Stimulated activated CD8-positive, alpha-beta memory T cell treated with anti-CD3 and anti-CD28 coated beads, Interleukin-15, amount 100 ng/mL, for 48 hours (primary cell): ENCODE data around the gene PRKN.

Experiments used
- DNase-seq, 2 donors: peaks; one replicate each; pipeline ENCODE4 v3.0.0-alpha.2; 2020; ENCODE audit warnings: low read depth in 2 of 2

Gene PRKN

DNA sequence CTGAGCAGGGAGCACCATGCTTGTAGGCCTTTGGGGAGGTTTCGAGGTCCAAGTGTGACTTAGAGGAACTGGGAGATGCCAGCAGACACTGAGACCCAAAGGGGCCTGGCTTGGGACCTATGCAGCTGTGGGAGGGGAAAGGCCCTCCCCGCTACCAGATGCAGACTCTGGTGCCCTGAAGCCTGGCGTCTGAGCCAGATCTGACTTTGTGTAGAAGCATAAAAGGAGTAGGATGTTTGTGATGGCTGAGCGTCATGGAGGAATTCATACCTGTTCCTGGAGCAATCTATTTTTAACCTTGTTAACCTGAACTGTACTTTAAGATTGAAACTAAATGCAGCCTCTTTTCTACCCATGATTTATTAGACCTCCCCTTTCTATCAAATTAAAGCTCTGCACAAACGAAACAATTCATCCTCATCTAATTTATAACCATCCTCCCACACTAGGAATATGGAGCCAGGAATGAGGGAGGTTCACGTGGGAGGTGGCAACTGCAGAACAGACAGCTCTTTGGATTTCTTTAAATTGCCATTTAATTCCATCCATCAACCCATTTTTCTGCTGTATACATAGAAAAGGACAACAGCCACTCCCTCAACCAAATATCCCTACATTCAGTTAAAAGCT, 1281.2 kb downstream of the PRKN start:
- DNase-seq: no peak

DNA sequence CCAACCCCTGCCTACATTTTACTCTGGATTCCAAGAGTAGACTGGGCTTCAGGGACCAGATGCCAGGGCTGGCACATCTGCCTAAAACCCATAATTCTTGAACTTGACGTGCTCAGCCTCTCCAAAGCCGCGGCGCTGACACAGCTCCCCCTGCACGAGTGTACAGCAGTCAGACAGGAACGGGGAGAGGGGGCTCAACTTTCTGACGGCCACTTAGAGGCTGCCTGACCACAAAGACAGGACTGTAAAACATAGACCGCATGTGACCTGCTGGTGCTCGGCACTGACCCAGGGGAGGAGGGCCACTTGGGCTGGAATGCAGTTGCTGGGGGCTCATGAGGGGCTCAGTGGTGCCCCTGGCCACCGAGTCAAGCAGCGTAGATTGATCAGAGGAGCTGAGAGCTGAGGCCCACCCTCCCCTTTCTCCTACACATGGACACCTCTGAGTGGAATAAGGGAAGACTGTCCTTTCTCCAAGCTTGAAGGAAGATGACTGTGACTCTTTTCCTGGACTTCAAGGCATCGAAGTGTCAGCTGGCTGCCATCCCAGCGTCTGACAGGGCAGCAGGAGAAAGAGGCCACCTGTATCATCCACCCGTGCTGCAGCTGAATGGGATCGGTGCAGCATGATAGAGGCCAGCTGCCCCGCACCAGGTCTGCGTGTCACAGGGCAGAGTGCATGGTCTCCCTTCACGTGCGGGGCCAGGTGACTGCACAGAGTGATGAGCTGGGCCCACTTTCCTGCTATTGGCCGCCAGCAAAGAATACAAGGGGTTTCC, 1282.4 kb downstream of the PRKN start:
- DNase-seq: no peak

DNA sequence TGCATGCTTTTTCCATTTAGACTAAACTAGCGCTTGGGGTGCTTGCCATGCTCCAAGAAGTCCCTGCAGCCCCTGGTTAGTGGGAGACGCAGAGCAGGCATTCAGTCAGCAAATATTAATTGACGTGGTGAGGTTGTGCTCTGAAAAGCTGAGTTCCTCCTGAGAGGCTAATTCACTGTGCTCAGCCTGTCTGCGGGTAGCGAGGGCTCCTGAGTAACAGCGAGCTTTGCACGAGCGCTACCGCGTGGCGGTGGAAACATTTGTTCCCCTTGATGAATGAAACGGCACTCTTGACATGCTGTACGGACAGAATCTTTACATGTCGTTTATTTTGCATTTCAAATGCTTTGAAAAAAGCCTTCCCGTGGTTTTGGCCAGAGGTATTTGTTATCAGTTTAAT, 1283.1 kb downstream of the PRKN start:
- DNase-seq: no peak

DNA sequence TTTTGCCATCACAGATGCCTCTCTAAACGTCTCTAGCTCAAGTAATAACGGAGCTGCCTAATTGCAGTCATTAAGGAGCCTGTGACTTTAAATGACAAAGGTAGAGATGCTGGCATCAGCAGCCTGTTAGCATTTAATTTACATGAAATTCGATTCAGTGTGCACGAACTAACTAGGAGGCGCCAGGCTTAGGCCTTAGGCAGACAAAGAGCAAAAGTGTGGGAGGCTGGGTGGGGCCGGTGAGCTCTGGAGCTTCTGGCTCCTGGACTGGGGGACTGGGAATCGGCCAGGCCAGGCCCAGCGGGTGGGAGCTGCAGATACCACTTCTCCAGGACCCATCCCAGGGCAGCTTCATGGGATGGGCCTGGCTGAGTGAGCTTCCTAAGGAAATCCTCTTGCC, 1283.7 kb downstream of the PRKN start:
- no peak for DNase-seq

DNA sequence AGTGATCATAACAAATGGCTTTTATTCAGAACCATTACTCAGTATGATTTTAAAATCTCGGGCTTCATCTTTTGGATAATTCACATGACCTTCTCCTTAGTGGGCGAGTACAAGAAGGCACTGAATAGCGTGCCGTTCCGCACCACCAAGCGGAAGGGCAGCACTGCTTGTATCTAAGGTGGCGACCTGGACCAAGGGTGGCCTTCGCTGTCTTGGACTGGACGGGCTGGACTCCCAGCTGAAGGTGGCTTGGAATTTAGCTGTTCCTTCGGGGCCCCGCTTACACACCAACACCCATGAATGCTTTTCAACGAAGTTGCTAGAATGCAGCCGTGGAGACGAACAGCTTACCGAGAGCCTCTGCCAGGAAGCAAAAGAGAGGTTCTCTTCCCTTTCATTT, 1285.1 kb downstream of the PRKN start:
- DNase-seq: no peak

DNA sequence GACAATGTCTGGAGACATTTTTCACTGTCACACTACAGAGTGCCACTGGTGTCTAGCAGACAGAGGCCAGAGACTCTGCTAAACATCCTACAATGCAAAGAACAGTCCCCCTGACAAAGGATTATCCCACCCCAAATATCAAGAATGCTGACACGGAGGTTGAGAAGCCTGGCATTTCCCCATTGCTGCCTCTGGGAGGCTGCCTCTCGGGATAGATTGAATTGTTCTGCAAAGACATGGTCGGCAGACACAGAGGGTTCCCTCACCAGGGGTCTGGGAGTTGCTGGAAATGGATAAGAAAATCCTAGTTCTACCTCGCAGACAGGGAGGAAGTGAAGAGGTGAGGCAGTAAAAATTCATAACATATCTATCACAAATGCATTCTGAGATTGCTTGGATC, 1287.3 kb downstream of the PRKN start:
- DNase-seq: no peak

DNA sequence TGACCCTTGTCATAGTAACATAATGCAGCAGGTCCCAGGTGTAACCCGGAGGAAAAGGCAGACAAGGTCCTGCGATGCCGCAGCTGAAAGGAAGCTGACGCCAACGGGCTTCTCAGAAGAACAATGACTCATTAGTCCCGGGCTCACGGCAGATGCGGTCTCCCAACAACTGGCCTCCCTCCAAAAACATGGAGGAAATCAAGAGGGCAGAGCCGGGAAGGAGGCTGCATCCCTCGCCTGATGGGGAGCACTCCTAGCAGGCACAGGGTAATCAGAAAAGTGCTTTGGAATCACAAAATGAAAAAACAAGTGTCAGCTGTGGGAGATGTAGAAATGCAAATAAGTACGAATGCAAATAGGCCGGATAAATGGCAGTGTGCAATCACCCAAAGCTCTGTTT, 1288.5 kb downstream of the PRKN start:
- no peak for DNase-seq

DNA sequence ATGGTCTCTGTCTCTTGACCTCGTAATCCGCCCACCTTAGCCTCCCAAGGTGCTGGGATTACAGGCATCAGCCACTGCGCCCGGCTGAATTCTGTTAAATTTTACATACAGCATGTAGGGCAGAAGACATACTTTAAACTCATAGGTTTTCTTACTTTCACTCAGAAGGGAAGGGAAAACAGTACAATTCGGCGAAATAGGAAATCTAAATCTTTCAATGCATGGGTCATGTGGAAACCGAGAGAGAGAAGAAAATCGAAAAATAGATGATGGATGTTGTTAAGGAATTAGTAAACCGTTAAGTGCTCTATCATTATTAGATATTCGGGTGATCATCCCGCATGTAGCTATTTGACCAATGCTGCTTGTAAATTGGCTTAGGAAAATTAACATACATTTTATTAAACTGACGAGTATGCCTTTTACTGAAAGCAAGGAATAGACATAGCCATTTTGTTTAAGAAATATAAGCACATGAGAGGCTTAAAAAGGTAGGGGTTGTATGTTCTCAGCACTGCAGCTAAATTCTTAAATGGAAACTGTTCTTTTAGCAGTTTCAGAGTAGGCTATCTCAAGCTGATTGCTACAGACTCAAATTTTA, 1289.0 kb downstream of the PRKN start:
- no peak for DNase-seq

DNA sequence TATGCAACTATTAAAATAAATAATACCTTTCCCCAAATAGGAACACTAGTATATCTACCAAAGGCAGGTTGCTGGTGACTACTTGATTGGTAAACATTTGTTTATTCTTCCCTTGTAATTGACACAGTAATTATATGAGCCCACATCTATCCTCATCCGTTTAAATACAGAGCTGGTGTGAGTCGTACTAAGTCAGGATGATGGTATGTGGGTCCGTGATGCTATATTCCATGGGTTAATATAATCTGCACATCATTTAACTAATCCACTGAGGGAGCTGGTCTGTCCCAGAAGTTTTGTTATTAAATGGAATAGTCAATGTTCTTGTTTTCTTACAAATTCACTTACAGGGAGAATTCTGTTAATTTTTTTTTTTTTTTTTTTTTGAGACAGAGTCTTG, 1289.7 kb downstream of the PRKN start:
- DNase-seq: no peak

DNA sequence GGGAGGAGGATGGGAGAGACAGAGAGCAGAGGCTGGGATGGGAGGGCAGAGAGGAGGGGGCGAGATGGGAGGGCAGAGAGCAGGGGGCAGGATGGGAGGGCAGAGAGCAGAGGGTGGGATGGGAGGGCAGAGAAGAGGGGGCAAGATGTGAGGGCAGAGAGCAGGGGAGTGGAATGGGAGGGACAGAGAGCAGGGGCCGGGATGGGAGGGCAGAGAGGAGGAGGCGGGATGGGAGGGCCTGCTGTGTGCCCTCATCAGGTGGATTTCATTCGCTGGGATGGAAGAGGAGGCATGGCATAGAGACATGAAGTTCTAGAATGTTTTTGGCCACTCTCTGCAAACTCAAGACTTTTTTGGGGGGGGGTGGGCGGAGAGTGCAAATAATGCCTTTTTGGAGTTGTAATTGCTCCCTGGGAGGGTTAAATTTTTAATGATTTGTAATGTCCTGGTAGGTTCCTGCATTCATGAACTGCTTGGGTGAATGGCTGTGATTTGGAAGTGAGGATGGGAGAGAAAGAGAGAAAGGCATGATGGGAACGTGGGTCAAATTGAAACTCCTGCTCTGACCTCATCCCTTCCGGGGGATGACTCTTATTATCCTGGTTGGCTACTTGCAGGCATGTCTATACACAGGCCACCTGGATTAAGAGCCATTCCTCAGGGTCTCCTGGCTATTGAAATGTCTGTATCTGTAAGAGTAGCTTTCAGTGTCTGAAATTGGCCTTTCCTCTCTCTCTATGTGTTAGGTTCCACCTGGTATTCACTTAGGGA, 1291.3 kb downstream of the PRKN start:
- no peak for DNase-seq

DNA sequence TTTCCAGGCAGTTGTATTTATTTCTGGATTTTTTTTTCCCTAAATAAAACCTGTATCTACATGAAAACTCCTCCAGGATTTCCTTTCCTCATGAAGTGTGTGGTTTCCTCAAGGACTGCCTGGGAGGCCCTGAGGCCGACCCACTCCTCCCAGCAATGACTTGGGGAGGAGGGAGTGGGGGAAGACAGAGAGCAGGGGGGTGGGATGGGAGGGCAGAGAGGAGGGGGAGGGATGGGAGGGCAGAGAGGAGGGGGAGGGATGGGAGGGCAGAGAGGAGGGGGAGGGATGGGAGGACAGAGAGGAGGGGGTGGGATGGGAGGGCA, 1291.9 kb downstream of the PRKN start:
- DNase-seq: no peak

DNA sequence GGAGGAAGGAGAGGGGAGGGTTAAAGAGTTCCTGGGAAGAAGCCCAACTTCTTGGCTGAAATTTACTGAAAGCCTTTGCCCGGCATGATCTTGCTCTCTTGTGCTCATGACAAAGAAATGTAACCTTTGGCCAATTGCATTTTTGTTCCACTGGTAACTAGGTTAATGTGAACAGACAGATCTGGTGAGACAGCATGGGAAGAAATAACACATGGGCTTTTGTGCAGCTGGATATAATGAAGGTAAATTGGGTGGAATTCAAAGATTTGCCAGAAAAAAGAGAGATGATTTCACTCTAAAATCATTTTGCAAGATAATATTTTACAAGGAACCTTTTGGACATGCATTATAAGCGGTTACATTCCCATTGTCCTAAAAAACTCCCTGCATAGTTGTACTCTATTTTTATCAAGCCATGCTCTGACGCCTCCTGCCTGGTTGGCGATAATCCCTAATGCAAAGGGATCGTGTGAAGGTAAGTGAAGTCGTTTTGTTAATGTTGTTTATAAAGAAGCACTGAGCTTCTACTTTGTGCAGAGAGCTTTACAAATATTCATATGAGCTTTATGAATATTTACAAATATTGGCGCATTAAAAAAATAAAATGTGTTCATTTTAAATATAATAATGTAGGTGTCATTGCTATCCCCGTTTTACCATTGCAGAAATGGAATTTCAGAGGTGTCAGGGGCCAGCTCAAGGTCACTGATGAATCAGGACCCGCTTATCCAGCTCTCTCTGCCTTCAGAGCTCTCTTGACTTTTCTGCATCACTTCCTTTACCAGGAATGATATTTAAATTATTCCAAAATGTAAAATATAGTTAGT, 1292.4 kb downstream of the PRKN start:
- DNase-seq: no peak

DNA sequence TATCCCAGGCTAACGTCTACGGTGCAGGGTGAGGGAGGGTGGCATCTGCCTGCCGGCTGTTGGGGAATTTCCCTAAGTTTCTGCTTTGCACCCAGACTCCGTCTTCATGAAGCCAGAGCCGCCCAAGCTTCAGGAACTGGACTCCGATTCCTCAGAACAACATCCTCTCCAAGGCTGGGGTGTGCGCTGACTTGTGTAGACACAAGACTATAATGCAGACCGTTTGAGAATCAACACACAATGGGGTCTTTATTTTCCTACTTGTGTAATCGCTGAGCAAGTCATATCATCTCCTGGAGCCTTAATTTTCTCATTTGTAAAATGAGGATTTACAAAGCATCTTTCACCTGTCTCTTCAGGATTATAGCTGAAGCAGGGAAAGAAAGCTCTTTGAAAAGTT, 1293.2 kb downstream of the PRKN start:
- DNase-seq: no peak

DNA sequence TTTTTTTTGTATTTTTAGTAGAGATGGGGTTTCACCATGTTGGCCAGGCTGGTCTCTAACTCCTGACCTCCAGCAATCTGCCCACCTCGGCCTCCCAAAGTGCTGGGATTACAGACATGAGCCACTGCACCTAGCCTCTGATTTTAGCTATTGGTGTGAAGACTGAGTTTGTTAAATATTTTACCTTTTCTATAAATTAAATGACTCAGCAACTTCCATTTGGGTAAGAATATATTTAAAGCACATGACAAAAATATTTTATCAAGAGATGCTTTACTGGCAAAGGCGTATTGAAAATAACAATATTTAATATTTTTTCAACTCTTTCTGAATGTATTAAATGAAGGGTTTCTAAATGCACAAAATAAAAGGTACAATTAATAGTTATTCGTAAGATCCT, 1295.0 kb downstream of the PRKN start:
- no peak for DNase-seq

DNA sequence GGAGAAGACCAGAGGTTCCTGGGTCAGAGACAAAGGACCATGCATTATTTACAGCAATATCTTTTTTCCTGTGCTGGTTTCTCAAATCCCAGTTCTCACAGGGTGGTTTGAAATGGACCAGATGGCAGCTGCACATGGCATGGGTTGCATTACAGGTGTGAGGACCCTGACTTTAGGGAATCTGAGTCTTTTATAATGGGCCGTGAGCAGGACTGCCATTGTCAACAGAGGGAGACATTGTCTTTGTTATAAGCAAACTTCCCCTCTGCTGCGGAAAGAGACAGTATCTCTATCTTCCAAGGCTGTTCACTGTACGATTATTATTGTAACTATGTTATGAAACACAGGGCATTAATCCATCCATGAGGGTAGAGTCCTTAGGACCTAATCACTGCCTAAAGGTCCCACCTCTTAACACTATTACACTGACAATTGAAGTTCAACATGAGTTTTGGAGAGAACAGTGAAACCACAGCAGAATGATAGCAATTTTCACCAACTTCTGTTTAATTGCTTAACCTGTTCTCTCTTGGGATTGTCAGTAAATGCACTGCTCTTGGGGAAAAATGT, 1297.6 kb downstream of the PRKN start:
- no peak for DNase-seq

DNA sequence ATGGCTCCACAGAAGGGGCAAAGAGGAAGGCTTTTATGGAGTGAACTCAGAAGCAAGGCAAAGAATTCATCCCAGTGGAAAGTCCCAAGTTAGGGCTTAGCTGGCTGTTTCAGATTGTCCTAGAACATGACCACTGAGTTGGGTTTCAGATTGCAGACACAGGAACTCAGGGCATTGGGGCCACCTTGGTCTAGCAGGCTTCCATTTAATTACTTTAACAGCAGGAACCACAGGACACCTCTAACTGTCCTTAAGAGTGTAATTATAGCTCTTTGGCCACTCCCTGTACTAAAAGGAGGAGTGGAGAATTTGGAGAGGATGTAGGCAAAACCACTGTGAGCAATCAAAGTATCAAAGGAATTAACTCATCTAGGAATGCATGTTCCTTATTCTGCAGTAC, 1303.1 kb downstream of the PRKN start:
- no peak for DNase-seq

DNA sequence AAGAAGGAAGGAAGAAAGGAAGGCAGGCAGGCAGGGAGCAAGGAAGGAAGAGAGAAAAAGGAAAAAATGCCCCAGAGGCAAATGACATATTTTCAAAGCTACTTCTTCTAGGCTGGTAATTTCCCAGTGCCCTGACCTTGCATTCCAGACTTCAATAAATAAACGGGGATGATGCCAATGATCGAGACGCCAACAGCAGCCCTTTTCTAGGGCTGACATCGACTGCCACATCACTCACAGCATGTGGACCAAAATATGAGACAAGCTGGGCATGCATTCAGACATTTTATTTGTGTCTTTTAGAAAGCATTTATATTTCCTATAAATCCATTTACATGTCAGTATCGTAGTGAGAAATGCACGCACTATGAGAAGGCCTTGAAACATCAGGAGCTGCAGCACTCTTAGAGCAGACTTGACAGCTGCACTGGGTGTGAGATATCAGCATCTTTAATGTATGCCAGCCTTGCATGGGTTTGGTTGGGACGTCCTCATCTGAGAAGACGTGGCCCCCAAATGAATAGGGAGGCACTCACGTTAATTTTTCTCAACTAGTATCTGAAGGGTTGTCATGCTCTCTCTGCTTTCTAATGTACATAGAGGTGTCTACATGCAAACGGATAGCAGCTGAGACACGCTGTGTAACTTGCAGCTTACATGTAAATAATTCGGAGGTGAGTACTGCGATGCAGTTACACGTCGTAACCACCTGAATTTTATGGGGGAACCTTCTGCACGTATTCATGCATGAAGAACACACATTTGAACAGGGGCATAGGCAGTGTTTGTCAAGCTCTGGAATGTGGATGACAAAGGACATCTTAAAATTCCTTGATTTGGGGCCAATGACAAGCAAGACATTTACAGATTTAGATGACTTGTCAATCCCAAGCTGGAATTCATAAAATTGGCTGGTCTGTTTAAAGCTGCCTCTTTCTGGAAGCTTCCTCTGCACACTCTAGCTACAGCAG, 1304.6 kb downstream of the PRKN start:
- no peak for DNase-seq

DNA sequence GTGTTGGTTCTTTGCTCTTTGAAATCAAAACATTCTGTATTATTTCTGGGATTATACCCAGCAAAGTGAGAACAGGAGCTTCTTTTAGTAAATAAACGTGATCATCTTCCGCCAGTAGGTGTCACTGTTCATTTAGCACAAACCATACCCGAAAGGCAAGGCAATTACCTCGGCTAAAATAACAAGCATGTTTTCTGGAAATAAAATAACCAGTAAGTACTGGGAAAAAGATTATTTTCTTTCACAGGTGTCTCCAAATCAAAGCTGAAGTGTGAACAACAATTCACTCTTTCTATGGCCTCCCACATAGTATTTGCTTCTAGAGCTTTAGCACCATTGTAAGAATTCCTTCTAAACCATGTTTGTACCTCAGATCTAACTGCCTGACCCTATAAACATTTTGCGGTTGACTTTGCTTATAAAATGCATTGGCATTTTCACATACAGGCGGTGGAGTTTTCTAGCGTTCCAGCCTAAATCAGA, 1309.1 kb downstream of the PRKN start:
- no peak for DNase-seq

DNA sequence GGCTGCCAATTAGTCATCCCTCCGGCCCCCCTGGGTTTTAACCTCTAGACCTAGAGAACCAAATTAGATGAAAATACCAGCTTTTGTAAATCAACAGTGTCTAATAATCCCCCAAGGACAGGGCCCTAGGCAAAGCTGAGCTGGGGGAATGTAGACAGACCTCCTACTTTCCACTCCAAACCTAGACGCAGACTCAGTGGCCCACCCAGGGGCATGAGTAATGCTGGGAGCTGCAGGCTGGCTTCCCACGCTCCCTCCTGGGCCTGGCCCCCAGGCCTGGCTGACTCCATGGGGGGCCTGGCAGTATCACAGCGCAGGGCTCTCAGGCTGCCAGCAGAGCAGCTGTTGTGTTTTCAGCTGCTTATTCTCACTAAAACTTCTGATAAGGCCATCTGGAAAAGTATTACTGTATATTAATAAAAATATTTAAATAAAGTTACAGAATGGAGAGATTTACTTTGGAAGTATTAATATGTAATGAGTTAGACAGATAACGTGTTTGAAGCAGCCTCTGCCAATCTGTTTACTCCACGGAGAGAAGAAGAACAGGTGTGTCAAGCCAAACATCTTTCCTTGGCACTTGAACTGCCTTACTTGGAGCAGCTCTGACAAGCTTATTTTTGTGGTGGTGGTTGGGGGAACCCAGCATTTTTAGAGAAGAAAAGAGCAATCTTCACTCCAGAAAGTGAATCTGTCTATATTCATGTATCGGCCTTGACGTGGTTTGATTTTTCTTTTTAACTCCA, 1309.7 kb downstream of the PRKN start:
- no peak for DNase-seq
